Esophagus squamous epithelium (tissue), 5 donors: ENCODE data around the gene ACTR10. TPM values are rescaled to one million over a fixed set of nuclear protein-coding genes. Genes with fewer than 3 reads are reported as not detected.

Experiments
- DNase-seq: peaks from one replicate; lab custom pipeline; 2025; lab: John Stamatoyannopoulos, UW
- H3K27ac ChIP-seq, 4 donors: fragments of 200-600 bp; sonication (generic); one replicate each; pipeline ENCODE4 v1.5.1; 2016 to 2019; ENCODE audit warnings: mild to moderate bottlenecking in 1 of 4
- H3K27me3 ChIP-seq, 4 donors: fragments of 200-600 bp; sonication (generic); 1 replicate in 3 of 4; 2 replicates in 1 of 4; pipeline versions ENCODE4 v1.5.1 to v1.6.0; 2017 to 2021; ENCODE audit warnings: antibody characterized with exemption in 1 of 4
- H3K36me3 ChIP-seq, 3 donors: fragments of 200-600 bp; sonication (generic); one replicate each; pipeline ENCODE4 v1.5.1; 2016 to 2019
- H3K4me1 ChIP-seq, 3 donors: fragments of 200-600 bp; sonication (generic); one replicate each; pipeline ENCODE4 v1.5.1; 2017 to 2019
- H3K4me3 ChIP-seq, 4 donors: fragments of 200-600 bp; sonication (generic); 1 replicate in 3 of 4; 2 replicates in 1 of 4; pipeline ENCODE4 v1.5.1; 2016 to 2019; ENCODE audit warnings: mild to moderate bottlenecking in 2 of 4, moderate library complexity in 1 of 4
- H3K9me3 ChIP-seq, 3 donors: fragments of 200-600 bp; sonication (generic); one replicate each; pipeline ENCODE4 v1.5.1; 2016 to 2019
- POLR2A ChIP-seq, 4 donors: fragments of 450-650 bp; IDR thresholded peaks; one replicate each; pipeline ENCODE4 v1.6.1; 2017; ENCODE audit warnings: antibody characterized with exemption in 4 of 4, mild to moderate bottlenecking in 4 of 4, moderate library complexity in 3 of 4
- WGBS, 2 donors: methylation state at CpG; one replicate each; pipeline ENCODE4 v1.1.5; 2018; 5-methylcytosine and 5-hydroxymethylcytosine counted together
- intact Hi-C: fragments of 100-400 bp; cut with DNase I; formaldehyde crosslinking; loops from one replicate; pipeline ENCODE4 v1.15.0; 2022
- total RNA-seq, 4 donors: library from RNA; depleted of rRNA; stranded (reverse); fragments of >200 nt; gene quantifications; one replicate each; pipeline ENCODE4 v1.1.0, GENCODE V29; 2016
- TF ChIP-seq, protein P1 (sequence below), 6 experiments: fragments of 450-650 bp in 4 of 6; fragments of 200-600 bp in 2 of 6; sonication (generic) in 2 of 6; IDR thresholded peaks; one replicate each; pipeline ENCODE4 v1.5.1; 2016 to 2019; ENCODE audit warnings: antibody characterized with exemption in 6 of 6, mild to moderate bottlenecking in 4 of 6, moderate library complexity in 4 of 6
- donor health status: DM: yes; HTN: yes; CAD: no.

The ACTR10 gene
- total RNA-seq, 4 donors from 2014 or later: 19.2 to 62.6 (median 39.4) TPM

DNA sequence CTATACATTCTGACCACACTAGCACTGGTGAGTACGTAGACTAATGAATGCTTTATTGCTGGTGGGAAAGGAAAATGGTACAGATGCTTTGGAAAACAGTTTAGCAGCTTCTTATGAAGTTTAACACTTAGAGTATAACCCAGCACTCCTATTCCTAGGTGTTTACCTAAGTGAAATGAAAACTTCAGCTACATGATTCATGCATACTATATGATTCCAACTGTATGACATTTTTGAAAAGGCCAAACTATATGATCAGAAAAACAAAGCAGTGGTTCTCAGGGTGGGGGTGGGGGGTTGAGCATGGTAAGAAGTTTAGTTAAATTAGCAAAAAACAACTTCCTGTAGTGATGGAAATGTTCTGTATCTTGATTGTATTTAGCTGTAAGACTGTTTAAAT lies 76.3 kb downstream of the ACTR10 start:
- H3K4me3 ChIP-seq: no peak overlapping the region
- no peaks in the 10 kb centered on the region for H3K27me3 ChIP-seq
- intact Hi-C loops: no loop called here
- H3K36me3 ChIP-seq: peaks cover 0 to 84% (median 19%) of the 10 kb centered on the region in 3 donors
- H3K9me3 ChIP-seq: no peaks in the 10 kb centered on the region
- peaks cover 0 to 27% (median 10%) of the 10 kb centered on the region in 3 donors for H3K4me1 ChIP-seq
- WGBS, 2 donors: 75 to 90% methylated on average over 1 of the region's 1 CpG
- no peak overlapping the region for H3K27ac ChIP-seq
- DNase-seq: no peak
- no peak for TF ChIP-seq POLR2A (IDR thresholded peaks at IDR 0.05)
- TF ChIP-seq, protein P1, sequence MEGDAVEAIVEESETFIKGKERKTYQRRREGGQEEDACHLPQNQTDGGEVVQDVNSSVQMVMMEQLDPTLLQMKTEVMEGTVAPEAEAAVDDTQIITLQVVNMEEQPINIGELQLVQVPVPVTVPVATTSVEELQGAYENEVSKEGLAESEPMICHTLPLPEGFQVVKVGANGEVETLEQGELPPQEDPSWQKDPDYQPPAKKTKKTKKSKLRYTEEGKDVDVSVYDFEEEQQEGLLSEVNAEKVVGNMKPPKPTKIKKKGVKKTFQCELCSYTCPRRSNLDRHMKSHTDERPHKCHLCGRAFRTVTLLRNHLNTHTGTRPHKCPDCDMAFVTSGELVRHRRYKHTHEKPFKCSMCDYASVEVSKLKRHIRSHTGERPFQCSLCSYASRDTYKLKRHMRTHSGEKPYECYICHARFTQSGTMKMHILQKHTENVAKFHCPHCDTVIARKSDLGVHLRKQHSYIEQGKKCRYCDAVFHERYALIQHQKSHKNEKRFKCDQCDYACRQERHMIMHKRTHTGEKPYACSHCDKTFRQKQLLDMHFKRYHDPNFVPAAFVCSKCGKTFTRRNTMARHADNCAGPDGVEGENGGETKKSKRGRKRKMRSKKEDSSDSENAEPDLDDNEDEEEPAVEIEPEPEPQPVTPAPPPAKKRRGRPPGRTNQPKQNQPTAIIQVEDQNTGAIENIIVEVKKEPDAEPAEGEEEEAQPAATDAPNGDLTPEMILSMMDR (IDR thresholded peaks at IDR 0.05): no peak

DNA sequence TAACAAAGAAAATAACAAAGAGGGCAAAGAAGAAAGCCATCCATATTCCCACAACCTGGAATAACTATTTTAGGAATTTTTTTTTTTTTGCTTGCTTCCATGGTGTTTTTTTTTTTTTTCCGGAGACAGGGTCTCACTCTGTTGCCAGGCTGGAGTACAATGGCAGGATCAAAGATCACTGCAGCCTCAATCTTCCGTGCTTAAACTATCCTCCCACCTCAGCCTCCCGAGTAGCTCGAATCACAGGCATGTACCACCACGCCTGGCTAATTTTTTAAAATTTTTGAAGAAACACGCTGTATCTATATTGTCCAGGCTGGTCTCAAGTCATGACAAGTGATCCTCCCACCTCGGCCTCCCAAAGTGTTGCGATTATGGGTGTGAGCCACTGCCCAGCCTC lies 78.2 kb downstream of the ACTR10 start:
- H3K36me3 ChIP-seq: peaks cover 0 to 74% (median 8%) of the 10 kb centered on the region in 3 donors
- no peaks in the 10 kb centered on the region for H3K27me3 ChIP-seq
- DNase-seq: no peak
- peaks cover 0 to 35% (median 19%) of the 10 kb centered on the region in 3 donors for H3K4me1 ChIP-seq
- no peak overlapping the region for H3K4me3 ChIP-seq
- intact Hi-C loops: no loop called here
- no peak overlapping the region for H3K27ac ChIP-seq
- TF ChIP-seq, protein P1 (IDR thresholded peaks at IDR 0.05): no peak
- no peak for TF ChIP-seq POLR2A (IDR thresholded peaks at IDR 0.05)
- no peaks in the 10 kb centered on the region for H3K9me3 ChIP-seq
- WGBS, 2 donors: 93 to 95% methylated on average over 8 of the region's 8 CpGs

DNA sequence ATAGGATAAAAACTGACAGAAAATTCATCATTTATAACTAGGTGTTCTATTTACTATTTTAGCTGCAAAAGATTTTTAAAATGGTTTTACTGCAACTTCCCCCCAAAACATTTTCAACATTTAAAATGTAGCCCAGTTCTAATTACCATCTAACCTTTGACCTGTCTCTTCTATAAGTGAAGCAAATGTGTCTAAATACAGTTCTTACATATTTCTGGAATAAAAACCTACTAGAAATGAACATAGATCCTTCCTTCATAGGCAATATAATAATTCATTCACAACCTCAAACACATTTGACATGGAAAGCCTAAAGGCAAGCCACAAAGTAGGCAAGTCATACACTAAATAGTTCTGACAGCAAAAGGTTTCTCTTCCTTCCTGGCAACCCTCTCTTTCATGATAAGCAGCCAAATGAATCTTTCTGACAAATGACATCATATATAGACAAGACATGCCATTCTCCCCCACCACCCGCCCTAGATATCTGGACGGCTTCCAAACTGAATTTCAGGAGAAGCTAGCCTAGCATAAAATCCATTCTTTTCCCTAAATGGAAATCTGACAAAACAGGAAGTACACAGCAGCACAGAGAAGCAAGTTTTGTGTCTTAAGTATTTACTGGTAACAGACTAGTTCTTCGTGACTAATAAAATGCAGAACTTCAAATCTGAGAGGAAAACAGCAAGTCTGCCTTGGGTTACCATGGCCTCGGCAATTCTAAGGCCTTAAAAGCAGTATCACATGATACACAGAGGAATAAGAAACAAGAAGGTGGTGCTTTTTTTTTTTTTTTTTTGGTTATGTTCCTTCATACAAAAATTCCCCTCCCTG lies 81.2 kb downstream of the ACTR10 start:
- TF ChIP-seq, protein P1 (IDR thresholded peaks at IDR 0.05): no peak
- no peak for TF ChIP-seq POLR2A (IDR thresholded peaks at IDR 0.05)
- H3K4me3 ChIP-seq: peak overlapping the region in 1 of 4 donors; percentile 1
- intact Hi-C loops: no loop called here
- peak overlapping the region; percentile 23 to 82 (median 79) for H3K27ac ChIP-seq
- H3K27me3 ChIP-seq: no peaks in the 10 kb centered on the region
- H3K4me1 ChIP-seq: peaks cover 0 to 48% (median 18%) of the 10 kb centered on the region in 3 donors
- no peak for DNase-seq
- H3K9me3 ChIP-seq: no peaks in the 10 kb centered on the region
- 1 to 4% methylated on average over 4 of the region's 4 CpGs for WGBS, 2 donors
- H3K36me3 ChIP-seq: peaks cover 0 to 84% (median 14%) of the 10 kb centered on the region in 3 donors

DNA sequence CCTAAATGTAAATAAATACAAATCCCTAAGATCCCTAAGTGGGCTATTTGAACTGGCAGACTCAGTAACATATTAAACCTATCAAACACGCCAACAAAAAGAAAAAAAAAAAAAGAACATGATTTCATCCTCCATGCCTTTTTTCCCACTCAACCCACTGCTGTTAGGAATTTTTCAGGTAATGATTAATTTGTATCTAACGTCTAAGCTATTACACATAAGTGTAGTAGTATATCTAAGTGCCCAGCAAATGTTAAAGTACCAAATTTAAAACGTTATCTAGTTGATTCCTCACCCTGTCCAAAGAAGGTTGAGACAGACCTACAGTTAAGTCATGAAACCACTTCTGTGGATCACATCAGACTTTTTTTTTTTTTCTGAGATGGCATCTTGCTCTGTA lies 82.0 kb downstream of the ACTR10 start:
- Histone ChIP-seq H3K4me3 (no peak overlapping the region), H3K4me1 (peaks cover 0 to 47% (median 18%) of the 10 kb centered on the region in 3 donors), H3K27ac (peak overlapping the region; percentile 23 to 80 (median 54)), H3K27me3 (no peaks in the 10 kb centered on the region), H3K36me3 (peaks cover 0 to 84% (median 14%) of the 10 kb centered on the region in 3 donors), H3K9me3 (no peaks in the 10 kb centered on the region)
- TF ChIP-seq, protein P1 (IDR thresholded peaks at IDR 0.05): no peak
- no peak for TF ChIP-seq POLR2A (IDR thresholded peaks at IDR 0.05)
- WGBS, 2 donors: 46 to 52% methylated on average over 3 of the region's 3 CpGs
- no peak for DNase-seq
- intact Hi-C loops: no loop called here

DNA sequence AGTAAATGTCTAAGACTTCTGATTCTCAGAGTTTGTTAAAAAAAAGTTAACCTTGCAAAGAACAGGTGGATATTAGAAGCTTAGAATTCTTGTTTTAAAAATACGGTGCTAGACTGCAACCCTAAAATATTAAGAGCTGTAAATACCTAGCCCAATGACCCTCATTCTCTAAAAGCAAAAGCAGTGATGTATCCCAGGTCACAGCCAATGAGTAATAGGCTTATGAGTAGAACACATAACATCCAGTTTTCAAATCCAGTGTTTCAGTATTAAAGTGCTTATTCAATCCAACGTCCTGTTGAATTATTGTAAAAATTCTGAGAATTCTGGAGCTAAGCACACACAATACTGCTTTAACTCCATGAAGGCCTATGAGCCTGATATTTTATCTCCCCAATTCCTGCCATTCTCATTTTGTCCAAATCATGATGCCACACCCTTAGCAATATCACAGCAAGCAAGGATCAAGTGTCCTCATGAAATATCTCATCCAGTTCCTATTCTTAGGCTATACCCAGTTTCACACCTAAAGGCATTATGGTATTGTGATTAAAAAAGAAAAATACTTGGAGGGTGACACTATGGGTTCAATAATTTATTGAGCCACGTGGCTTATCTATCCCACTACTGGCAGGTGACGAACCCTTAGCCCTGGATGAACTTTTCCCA lies 83.1 kb downstream of the ACTR10 start:
- Histone ChIP-seq H3K27me3 (no peaks in the 10 kb centered on the region), H3K4me3 (no peak overlapping the region), H3K27ac (peak overlapping the region in 2 of 4 donors; percentile 2 to 22), H3K4me1 (peaks cover 0 to 54% (median 18%) of the 10 kb centered on the region in 3 donors), H3K9me3 (no peaks in the 10 kb centered on the region), H3K36me3 (peaks cover 0 to 84% (median 6%) of the 10 kb centered on the region in 3 donors)
- TF ChIP-seq POLR2A (IDR thresholded peaks at IDR 0.05): no peak
- TF ChIP-seq, protein P1 (IDR thresholded peaks at IDR 0.05): no peak
- intact Hi-C loops: no loop called here
- 72 to 73% methylated on average over 4 of the region's 4 CpGs for WGBS, 2 donors
- no peak for DNase-seq
